ENCODE results near the gene UBAC2. TPM values are rescaled to one million over a fixed set of nuclear protein-coding genes. Genes with fewer than 3 reads are reported as not detected.

UBAC2 gene
- total and polyA plus RNA-seq, 2 experiments from 2014 or later = 71.2 to 130 TPM

DNA sequence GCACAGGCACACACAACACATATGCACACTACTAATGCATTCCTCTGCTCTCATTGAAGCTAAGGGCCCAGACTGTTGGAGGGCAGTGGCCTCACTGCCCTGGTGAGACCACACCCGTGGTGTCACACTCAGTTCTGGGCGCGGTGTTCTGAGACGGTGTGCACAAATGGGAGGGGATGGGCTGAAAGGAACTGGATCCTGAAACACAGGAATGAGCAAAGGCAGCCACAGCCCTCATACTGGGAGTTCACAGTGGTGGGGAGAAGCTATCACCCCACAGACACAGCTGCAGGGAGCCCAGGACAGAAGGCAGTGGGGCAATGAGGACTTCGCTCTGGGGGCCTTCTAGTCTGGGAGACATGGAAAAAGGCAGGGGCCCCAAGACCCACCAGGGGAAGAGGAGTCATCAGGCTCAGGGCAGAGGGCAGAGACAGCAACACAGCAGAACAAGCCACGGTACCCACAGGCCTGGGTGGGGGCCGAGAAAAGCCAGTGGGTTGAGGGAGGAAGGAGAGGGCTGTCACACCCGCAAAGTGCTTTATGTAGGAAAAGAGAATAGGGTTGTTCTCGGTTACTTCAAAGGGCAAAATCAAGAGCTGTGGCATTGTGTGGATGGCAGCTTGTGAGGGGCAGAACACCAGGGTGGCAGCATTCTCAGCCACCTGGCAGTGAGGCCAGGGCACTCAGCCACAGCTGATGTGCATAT, 181.9 kb downstream of the UBAC2 start:
- H3K4me3 ChIP-seq = no peak overlapping the region
- no peak for DNase-seq (ENCODE audit: low read depth in 1 of 2, low spot score in 1 of 2)
- TF ChIP-seq, protein P1, sequence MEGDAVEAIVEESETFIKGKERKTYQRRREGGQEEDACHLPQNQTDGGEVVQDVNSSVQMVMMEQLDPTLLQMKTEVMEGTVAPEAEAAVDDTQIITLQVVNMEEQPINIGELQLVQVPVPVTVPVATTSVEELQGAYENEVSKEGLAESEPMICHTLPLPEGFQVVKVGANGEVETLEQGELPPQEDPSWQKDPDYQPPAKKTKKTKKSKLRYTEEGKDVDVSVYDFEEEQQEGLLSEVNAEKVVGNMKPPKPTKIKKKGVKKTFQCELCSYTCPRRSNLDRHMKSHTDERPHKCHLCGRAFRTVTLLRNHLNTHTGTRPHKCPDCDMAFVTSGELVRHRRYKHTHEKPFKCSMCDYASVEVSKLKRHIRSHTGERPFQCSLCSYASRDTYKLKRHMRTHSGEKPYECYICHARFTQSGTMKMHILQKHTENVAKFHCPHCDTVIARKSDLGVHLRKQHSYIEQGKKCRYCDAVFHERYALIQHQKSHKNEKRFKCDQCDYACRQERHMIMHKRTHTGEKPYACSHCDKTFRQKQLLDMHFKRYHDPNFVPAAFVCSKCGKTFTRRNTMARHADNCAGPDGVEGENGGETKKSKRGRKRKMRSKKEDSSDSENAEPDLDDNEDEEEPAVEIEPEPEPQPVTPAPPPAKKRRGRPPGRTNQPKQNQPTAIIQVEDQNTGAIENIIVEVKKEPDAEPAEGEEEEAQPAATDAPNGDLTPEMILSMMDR (IDR thresholded peaks at IDR 0.05; ENCODE audit: low read depth, low read length) = no peak
- no peak overlapping the region for H3K27ac ChIP-seq
- H3K36me3 ChIP-seq = no peaks in the 10 kb centered on the region
- H3K4me1 ChIP-seq (ENCODE audit: low read depth) = no peaks in the 10 kb centered on the region
- no peaks in the 10 kb centered on the region for H3K9me3 ChIP-seq (ENCODE audit: low read depth)
- no peaks in the 10 kb centered on the region for H3K27me3 ChIP-seq

GRCh38 chr13:99383511-99383921, 182.9 kb downstream of the UBAC2 start:
- Histone ChIP-seq H3K27me3 (no peaks in the 10 kb centered on the region), H3K36me3 (no peaks in the 10 kb centered on the region), H3K4me1 (ENCODE audit: low read depth) (no peaks in the 10 kb centered on the region), H3K9me3 (ENCODE audit: low read depth) (no peaks in the 10 kb centered on the region), H3K4me3 (no peak overlapping the region), H3K27ac (no peak overlapping the region)
- DNase-seq (ENCODE audit: low read depth in 1 of 2, low spot score in 1 of 2) = no peak
- TF ChIP-seq, protein P1 (IDR thresholded peaks at IDR 0.05; ENCODE audit: low read depth, low read length) = no peak

DNA sequence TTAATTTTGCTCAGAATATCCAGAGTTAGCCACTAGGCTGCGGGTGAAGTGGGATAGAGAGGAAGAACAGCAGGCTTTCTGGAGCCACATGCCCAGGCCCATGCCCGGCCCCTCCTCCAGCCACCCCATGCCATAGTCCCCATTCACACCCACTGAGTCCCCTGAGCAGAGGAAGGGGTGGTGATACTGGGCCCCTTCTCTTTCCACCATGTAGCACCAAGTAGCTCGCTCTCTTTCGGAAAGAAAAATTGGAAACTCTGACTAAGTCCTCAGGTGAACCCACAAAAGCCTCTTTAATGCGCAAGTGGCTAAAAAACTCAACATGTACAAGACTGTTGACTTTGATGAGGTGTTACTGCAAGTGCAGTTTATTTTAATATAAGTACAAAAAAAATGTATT, 183.3 kb downstream of the UBAC2 start:
- Histone ChIP-seq H3K4me1 (ENCODE audit: low read depth) (no peaks in the 10 kb centered on the region), H3K36me3 (no peaks in the 10 kb centered on the region), H3K9me3 (ENCODE audit: low read depth) (no peaks in the 10 kb centered on the region), H3K27ac (no peak overlapping the region), H3K27me3 (no peaks in the 10 kb centered on the region), H3K4me3 (no peak overlapping the region)
- TF ChIP-seq, protein P1 (IDR thresholded peaks at IDR 0.05; ENCODE audit: low read depth, low read length) = no peak
- DNase-seq (ENCODE audit: low read depth in 1 of 2, low spot score in 1 of 2) = no peak

- no peak overlapping the region for H3K4me3 ChIP-seq
- no peaks in the 10 kb centered on the region for H3K9me3 ChIP-seq (ENCODE audit: low read depth)
- H3K4me1 ChIP-seq (ENCODE audit: low read depth) = no peaks in the 10 kb centered on the region
- TF ChIP-seq, protein P1 (IDR thresholded peaks at IDR 0.05; ENCODE audit: low read depth, low read length) = no peak
- DNase-seq (ENCODE audit: low read depth in 1 of 2, low spot score in 1 of 2) = no peak
- H3K27me3 ChIP-seq = no peaks in the 10 kb centered on the region
- no peaks in the 10 kb centered on the region for H3K36me3 ChIP-seq
- no peak overlapping the region for H3K27ac ChIP-seq
These were observed 183.8 kb downstream of the UBAC2 start for GRCh38 chr13:99384468-99384867.

DNA sequence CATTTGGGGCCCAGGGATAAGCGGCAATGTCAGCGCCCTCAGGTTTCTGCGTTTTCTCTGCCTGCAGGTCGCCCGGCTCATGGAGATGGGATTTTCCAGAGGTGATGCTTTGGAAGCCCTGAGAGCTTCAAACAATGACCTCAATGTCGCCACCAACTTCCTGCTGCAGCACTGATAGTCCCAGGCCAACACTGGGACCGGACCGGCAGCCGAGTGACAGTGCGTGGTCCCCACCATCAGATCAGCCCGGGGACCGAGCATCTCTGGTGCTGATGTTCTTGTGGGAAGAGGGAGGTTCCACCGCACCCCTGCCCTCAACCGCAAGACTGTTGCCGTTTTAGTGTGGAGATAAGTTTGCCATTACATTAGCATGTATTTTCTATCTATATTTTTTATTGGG, 184.5 kb downstream of the UBAC2 start:
- H3K27me3 ChIP-seq = no peaks in the 10 kb centered on the region
- TF ChIP-seq, protein P1 (IDR thresholded peaks at IDR 0.05; ENCODE audit: low read depth, low read length) = no peak
- no peak overlapping the region for H3K27ac ChIP-seq
- H3K36me3 ChIP-seq = no peaks in the 10 kb centered on the region
- H3K9me3 ChIP-seq (ENCODE audit: low read depth) = no peaks in the 10 kb centered on the region
- DNase-seq (ENCODE audit: low read depth in 1 of 2, low spot score in 1 of 2) = no peak
- H3K4me1 ChIP-seq (ENCODE audit: low read depth) = no peaks in the 10 kb centered on the region
- no peak overlapping the region for H3K4me3 ChIP-seq
